ENCODE measurements around the gene ART5.

Gene ART5, protein sequence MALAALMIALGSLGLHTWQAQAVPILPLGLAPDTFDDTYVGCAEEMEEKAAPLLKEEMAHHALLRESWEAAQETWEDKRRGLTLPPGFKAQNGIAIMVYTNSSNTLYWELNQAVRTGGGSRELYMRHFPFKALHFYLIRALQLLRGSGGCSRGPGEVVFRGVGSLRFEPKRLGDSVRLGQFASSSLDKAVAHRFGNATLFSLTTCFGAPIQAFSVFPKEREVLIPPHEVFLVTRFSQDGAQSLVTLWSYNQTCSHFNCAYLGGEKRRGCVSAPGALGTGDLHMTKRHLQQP

DNA sequence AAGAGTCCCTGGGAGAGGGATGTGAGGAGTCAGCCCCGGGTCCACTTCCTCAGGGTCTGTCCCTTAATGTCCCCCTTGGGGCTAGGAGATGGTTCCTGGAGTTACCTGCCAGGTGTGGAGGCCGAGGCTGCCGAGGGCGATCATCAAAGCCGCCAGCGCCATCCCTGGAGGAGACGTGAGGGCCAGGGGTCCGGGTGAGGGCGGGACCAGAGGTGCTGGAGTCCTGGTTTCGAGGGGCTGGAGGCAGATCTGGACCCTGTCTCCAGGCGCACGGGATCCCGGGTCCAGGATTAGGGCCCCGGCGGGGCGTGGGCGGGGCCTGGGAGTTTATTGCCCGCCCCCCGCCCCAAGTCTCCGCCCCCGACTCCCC lies at the start of gene ART5:
Gene ART5, minus strand, starts transcription at position 292 of the 370 bp plus-strand sequence. Its CDS starts 130 bp downstream, at position 162.
- no peak for DNase-seq

DNA sequence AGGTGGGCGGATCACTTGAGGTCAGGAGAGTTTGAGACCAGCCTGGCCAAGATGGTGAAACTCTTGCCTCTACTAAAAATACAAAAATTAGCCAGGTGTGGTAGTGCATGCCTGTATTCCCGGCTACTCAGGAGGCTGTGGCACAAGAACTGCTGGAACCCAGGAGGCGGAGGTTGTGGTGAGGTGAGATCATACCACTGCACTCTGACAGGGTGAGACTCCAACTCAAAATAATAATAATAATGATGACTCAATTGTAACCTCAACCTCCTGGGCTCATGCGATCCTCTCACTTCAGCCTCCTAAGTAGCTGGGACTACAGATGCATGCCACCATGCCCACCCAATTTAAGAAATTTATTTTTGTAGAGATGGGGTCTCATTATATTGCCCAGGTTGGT lies 45.0 kb upstream of the ART5 start:
- DNase-seq = no peak

DNA sequence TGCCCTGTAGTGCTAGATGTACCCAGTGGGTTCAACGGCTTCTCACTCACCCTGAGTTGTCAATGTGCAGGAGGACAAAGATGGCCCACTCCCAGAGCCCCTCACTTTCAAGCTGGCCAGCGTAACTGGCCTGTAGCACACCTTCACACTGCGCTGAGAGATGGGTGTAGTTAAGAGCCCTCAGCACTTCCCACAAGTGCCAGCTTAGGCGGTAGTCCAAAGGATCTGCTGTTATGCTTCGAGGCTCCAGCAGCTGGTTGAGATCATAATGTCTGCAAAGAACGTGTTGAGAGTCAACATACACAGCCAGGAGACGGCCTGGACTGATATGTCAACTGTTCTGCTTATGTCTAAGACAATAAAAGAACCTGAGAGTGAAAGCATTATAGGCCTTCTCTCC lies 44.1 kb upstream of the ART5 start:
- no peak for DNase-seq

DNA sequence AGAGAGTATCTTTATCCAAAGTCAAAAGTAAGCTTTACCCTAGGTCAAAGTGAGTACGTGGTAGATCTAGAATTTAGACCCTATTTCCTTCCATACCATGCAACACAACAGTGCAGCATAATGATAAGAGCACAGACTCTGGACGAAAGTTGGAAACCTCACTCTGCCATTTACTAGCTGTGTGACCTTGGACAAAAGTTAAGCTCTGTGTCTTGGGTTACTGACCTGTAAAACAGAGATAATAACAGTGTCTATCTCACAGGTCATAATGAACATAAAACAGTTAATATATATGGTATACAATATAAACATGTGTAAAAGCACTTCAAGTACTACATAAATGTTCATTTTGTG lies 43.0 kb upstream of the ART5 start:
- no peak for DNase-seq

DNA sequence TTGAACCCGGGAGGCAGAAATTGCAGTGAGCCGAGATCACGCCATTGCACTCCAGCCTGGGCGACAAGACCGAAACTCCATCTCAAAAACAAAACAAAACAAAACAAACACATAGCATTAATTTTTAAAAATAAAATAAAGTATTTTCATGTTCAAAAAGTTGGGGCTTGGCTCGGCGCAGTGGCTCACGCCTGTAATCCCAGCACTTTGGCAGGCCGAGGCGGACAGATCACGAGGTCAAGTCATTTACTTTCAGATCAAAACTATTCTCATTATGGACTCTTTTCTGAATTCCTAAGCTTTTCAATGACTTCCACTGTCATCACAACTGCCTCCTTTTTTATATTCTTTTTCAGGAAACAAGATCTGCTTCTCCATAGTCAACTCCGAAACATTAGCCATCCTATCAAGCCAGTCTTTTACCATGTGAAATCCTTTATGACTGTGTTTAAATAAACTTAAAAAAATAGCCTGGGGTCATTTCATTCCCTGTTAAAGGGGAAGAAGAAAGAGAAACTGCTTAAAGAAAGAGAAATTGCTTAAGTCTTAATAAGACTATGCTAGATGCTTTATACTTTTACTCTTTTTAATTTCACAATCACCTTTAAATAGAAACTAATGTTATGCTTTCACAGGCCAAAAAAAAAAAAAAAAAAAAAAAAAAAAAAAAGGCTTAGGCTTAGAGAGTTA lies 42.5 kb upstream of the ART5 start:
- DNase-seq = no peak

DNA sequence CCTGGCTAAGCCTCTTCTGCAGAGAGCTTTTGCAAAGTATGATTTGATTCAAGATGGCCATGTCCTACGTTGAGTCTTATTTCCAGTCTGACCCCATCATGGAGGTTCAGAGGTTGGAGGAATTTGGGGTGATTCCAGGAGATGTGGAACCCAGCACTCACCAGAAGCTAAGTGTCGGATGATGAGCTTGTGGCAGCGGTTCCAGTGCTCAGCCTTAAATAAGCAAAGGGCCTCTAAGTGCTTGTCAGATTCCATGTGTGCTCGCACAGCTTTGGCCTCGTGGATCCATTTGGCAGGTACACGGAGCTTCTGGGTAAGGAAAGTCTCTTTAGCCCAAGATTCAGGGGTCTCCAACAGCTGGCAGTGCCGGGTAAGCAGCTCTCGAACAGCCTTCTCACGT lies 41.2 kb upstream of the ART5 start:
- DNase-seq = no peak

DNA sequence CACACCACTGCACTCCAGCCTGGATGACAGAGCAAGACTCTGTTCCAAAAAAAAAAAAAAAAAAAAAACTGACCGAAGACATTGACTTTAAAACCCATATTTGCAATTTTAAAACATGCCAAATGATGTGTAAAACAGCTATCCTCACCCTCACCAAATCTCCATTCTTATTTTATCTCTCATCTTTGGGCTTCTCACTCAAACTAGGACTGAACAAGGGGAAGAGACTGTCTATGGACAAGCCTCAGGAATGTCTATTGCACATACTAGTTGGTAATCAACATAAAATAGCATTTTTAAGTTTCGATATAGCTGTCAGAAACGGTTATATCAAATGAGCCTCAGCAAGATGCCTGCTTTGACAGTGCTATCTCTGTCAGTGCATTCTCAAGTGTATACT lies 37.3 kb upstream of the ART5 start:
- no peak for DNase-seq

DNA sequence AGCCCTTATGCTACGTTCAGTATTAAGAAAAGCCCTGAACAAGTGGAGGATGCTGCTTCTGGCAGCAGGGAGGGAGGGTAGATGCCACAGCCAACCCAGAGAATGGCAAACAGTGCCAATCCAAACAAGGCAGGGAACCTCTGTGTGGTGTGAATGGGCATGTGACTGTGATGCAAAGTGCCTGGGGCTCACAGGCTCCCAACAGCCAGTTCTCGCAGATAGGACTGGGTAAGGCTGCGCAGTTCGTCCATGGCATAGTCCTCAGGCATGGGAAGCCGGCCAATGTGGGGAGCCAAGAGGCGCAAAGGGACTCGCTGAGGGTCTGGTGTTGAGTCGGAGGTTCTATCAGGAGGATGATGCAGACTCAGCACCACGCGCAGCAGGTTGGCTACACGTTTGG lies 34.2 kb upstream of the ART5 start:
- no peak for DNase-seq

DNA sequence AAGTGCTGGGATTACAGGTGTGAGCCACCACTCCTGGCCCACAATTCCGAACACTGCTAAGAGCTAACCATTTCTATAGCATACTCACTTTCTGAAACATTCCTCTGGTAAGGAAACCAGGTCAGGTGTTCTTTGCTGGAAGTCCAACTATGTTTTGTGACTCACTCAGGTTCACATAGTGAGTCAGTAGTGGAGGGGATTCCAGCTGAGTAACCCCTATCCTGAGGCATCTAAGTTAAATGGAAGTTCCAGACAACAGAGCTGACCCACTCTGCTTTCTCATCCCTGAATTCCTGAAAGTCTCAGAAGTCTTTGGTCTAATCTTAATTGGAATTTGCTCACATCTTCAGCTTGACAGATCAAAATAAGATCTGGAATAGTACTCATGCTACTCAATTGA lies 32.4 kb upstream of the ART5 start:
- DNase-seq = peak in 1 of 2 experiments; percentile 38

DNA sequence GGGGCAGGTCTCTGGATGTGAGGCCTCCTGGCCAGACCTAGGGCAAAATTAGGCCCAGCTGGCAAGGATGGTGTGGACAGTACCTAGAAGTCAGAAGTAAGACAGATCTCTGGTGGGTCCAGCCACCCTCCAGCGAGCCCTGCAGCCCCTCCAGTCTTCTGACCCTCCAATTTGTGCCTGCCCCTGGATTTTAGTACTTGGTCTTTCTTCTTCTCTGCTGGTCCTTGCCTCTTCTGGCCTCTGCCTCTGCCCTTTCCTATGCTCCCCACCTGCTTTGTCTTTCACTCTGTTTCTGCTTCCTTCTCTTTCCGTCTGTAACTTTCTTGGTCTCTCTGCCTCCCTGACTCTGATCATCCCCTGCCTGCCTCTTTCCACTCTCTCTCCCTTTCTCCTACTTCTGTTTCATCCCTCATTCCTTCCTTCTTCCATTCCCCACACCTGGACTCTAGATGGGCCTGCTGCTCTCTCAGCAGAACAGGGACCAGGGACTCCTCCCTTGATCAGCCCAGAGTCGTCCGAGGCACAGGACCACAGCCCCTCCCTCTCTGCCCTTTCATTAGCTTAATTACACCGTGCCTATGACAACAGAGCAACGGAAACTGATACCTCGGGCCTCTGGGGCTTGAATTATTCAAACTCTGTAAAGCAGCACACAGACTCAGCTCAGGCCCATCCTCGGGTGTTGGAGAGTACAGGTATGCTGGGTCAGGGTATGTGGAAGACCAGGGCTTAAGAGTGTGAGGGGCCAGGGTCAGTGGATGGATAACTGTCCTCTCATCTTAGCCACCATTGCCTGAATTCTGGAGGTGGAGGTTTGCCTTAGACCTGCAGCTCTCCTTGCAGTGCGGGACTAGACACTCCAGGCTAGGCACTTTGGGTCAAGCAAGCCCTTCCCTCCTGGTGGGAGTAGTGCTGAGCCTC lies 29.8 kb upstream of the ART5 start, which contains the start of gene CHRNA10:
Gene CHRNA10, minus strand, starts transcription at position 51 of the 921 bp plus-strand sequence. CDS start 72 bp downstream, outside the sequence.
- DNase-seq = no peak

DNA sequence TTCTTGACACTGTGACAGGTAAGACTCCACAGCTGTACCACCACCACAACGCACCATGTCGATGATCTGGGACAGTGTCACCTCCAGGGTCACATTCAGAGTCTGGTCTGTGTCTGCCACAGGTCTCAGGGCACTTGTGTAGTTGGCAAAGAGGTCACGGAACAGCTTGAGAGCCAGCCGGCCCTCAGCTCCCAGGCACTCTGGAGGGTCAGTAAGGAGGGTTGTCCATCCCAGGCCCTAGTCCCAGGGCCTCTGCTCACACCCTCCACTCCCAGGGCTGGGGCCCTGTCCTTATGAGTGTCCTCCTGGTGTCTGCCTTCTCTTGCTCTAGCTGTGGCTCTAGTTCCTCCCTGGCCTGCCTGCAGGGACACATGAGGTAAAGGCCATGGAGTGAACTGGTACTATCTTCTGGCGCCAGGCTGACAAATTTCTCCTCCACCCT lies 28.0 kb upstream of the ART5 start:
- no peak for DNase-seq

DNA sequence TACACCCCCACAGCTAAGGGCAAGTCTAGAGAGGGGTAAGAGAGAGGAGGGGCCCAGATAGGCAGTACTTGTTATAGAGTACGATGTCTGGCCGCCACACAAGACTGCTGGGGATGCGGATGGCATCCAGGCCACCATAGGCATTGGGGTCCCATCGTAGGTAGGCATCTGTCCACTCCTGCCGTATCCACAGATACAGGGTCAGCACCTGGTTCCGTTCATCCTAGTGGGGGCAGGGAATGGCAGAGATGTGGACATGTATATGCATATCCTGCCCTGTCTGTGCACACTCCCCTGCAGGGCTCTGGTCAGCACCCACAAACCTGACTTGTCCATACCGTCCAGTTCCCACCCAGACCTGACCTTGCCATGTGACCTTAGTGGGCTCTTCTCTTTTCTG lies 27.3 kb upstream of the ART5 start:
- no peak for DNase-seq

DNA sequence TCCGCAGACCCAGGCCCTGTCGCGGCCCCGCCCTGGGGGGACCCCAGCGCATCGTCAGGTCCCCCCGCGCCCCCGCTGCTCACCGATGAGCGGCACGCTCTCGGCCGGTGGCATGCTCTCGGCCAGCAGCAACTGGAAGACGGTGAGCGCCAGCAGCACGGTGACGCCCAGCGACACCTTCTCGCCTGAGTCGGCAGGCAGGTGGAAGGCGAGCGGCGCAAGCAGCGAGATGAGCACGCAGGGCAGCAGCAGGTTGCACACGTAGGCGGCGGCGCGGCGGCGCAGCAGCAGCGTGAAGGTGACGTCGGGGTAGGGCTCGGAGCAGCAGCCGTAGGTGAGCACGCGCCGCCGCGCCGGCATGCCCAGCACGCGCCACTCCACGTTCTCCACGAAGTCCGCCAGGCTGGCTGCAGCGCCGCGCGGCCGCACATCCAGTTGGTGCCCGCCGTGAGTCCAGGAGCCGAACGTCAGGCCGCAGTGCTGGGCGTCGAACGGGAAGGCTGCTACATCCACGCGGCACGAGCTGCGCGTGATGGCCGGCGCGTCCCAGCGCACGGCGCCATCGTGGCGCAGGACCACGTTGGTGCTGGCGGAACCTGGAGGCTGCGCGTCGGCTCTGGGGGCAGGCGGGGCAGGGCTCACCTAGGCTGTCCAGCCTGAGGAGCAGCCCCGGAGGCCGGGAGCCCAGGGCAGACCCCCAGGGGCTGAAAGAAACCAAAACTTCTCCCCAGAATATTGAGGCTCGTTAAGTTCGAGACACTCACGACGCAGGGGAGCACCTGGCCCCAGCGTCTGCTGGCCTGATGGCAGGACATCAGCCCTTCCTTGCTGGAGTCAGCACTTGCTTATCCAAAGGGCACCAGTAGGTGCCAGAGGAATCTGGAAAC lies 25.6 kb upstream of the ART5 start:
- DNase-seq = no peak

DNA sequence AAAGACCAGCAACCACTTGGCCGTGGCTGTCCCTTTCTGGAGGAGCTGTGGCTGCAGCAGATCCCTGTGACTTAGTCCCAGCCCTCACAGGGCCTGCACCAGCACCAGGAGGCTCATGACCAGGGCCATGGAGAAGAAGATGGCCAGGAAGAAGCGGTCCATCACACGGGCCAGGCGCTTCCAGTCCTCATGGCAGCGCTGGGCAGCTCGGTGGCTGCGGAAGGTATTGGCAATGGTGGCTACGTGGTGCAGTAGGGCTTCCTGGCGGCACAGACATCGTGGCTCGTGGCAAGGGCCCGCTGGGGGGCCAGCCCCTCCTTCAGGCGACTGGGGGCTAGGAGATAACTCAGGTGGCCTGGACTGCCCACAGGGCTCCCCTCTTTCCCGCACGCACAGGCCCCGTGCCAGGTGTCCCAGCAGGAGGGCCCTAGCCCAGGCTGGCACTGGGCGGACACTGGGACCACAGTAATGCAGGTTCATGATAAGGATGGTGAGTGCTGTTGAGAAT lies 24.3 kb upstream of the ART5 start:
- no peak for DNase-seq

DNA sequence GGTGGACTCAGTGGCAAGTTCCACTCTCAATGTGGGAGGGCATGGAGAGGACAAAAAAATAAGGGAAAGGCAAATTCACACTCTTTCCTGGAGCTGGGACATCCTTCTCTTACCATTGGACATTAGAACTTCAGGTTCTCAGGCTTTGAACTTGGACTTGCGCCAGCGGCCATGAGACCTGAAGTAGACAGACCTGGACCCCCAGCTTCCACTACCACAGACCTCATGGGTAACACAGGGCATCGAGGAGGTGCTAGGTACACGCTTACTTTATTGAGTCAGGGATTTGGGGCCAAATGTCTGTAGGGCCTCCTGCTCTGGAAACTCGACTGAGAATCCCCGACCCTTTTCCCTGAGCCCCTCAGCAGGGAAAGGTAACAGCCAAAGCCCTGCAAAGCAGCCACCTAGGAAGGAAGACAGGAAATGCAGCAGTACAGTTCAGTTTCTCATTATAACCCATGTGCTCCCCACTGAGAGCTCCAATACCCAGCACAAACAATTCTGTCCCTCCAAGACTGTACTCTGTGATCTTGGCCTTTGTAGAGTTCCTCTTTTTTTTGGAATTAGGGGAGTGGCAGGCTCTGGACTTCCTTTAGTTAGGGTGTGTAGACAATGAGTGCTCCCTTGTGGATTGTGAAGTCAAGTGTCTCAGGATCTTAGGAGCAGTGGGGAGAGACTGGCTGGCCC lies 23.7 kb upstream of the ART5 start:
- DNase-seq = no peak

DNA sequence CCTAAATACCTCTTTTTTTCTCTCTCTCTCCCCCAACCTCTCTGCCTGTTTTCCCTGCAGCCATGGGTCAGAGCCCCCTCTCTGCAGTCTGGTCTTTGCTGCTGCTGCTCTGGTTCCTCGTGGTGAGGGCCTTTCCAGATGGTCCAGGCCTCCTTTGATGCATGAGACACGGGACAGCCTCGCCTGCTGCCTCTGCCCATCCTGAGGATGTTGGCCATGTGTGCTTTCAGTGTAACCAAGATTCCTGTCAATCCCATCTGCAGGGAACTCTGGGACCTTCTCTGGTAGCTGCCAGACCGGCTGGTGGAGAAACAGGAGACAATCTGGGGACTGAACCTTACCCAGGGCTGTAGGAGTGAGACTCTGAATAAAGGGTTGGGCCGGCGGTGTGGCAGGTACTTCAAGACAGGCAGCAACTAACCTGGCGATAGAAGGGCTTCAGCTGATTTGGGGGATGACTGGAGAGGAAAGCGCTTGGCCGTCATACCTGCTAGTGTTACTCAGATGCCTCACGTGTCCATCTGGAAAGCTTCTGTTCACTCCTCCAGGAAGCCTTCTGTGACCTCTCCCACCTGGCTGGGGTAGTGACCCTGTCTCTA lies 22.3 kb upstream of the ART5 start:
- DNase-seq = no peak

DNA sequence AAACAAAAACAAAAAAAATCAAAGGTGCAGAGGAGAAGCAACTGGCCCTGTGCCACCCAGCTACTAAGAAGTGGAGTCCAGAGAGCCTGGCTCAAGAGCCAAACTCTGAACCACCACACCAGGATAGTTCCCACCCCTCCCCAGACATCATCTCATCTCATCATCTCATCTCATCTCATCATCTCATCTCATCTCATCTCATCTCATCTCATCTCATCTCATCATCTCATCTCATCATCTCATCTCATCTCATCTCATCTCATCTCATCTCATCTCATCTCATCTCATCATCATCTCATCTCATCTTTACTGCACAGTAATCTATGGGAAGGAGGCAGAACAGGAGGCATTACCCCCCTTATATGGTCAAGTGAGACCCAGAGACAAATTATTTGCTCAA lies 21.1 kb upstream of the ART5 start:
- no peak for DNase-seq

DNA sequence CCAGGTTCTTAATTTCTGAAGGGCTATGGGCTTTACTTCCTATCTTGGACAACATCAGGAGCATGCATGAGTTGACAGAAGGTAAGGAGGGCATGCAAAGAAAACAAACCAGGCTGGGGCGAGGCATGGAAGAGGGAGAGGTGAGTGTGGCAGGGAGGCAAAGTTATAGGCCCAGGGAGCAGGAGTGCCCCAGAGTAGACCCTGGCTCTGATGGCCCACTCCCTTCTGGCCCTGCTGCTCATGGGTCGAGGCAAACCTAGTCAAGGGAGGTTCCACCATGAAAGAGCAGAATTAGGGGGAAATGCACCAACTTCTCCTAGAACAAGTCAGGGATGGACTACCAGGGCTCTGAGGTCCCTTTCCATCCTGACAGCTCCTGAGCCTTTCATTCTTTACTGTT lies 19.2 kb upstream of the ART5 start:
- DNase-seq = no peak

DNA sequence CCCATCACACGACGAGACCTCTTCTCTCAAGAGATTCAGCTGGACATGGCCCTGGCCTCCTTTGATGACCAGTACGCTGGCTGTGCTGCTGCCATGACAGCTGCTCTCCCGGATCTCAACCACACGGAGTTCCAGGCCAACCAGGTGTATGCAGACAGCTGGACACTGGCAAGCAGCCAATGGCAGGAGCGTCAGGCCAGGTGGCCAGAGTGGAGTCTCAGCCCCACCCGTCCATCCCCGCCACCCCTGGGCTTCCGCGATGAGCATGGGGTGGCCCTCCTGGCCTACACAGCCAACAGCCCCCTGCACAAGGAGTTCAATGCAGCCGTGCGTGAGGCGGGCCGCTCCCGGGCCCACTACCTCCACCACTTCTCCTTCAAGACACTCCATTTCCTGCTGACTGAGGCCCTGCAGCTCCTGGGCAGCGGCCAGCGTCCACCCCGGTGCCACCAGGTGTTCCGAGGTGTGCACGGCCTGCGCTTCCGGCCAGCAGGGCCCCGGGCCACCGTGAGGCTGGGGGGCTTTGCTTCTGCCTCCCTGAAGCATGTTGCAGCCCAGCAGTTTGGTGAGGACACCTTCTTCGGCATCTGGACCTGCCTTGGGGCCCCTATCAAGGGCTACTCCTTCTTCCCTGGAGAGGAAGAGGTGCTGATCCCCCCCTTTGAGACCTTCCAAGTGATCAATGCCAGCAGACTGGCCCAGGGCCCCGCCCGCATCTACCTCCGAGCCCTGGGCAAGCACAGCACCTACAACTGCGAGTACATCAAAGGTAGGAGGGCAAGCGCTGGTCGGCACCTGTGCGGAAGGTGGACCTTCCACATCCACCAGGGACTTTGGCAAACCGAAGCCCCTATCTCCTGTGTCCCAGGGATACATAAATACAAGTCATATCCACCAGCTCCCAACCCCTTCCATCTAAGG lies 18.1 kb upstream of the ART5 start:
- no peak for DNase-seq

DNA sequence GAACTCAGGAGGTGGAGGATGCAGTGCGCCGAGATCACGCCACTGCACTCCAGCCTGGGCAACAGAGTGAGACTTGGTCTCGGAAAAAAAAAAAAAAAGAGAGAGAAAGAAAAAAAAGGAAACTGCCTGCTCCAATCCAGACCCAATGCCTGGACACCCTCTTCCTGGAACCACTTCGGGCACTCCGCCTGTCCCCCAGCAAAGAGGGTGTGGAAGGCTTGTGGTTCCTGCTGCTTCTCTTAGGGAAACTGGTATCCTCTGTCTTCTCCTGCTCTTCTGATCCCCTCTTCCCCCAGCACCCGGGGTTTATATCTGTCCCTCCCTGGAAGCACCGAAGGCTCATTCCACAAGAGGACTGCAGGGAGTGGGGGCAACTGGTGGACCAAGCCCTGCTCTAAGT lies 16.5 kb upstream of the ART5 start:
- DNase-seq = no peak
